Caco-2 (cell line): ENCODE data around the gene ALDOA. TPM values are rescaled to one million over a fixed set of nuclear protein-coding genes. Genes with fewer than 3 reads are reported as not detected.

Source experiments
- BruUV-seq: library from RNA; stranded (reverse); fragments of 400-500 nt; replicated peaks from 2 replicates; lab custom pipeline; 2021; lab: Mats Ljungman, UMichigan
- CTCF ChIA-PET: fragments of 300-600 bp; sonication (Branson Sonifier 250); formaldehyde crosslinking; loops from one replicate; lab custom pipeline; 2022; ENCODE audit warnings: antibody characterized with exemption; lab: Charles Lee
- POLR2A ChIA-PET: fragments of 300-600 bp; sonication (Branson Sonifier 250); formaldehyde crosslinking; loops from one replicate; lab custom pipeline; 2022; ENCODE audit warnings: antibody characterized with exemption; lab: Charles Lee
- DNase-seq, 2 experiments: peaks; one replicate each; pipeline versions ENCODE4 v3.0.0 to v3.0.0-alpha.2; 2020 to 2022
- H3K27me3 ChIP-seq: replicated peaks from 2 replicates; pipeline ENCODE4 v1.6.0; 2011; ENCODE audit warnings: low read length; ENCODE audit not compliant: control insufficient read depth, insufficient read depth
- H3K36me3 ChIP-seq: 2 replicates; pipeline ENCODE4 v1.5.1; 2011; ENCODE audit warnings: low read length; ENCODE audit not compliant: control insufficient read depth, insufficient read depth
- H3K4me1 ChIP-seq: fragments of 250-450 bp; sonication (Bioruptor Pico); 2 replicates; pipeline ENCODE4 v1.5.1; 2020; ENCODE audit warnings: mild to moderate bottlenecking
- H3K4me3 ChIP-seq: 2 replicates; pipeline ENCODE4 v1.5.1; 2011; ENCODE audit warnings: low read depth, mild to moderate bottlenecking, control low read depth, low read length
- H3K9me3 ChIP-seq: fragments of 250-450 bp; sonication (Bioruptor Pico); 2 replicates; pipeline ENCODE4 v1.5.1; 2020; ENCODE audit warnings: mild to moderate bottlenecking, moderate library complexity
- H3K27ac Mint-ChIP-seq: one replicate; pipeline ENCODE4 v1.8.0; 2022; ENCODE audit warnings: mixed read lengths; ENCODE audit not compliant: unreplicated experiment
- H3K27me3 Mint-ChIP-seq: one replicate; pipeline ENCODE4 v1.8.0; 2022; ENCODE audit warnings: mixed read lengths; ENCODE audit not compliant: insufficient read depth, unreplicated experiment
- H3K36me3 Mint-ChIP-seq: one replicate; pipeline ENCODE4 v1.8.0; 2022; ENCODE audit warnings: mild to moderate bottlenecking, mixed read lengths; ENCODE audit not compliant: insufficient read depth, unreplicated experiment
- H3K4me1 Mint-ChIP-seq: one replicate; pipeline ENCODE4 v1.8.0; 2022; ENCODE audit warnings: low read depth, mixed read lengths; ENCODE audit not compliant: unreplicated experiment
- H3K4me3 Mint-ChIP-seq: one replicate; pipeline ENCODE4 v1.8.0; 2022; ENCODE audit warnings: mild to moderate bottlenecking, moderate library complexity, mixed read lengths; ENCODE audit not compliant: unreplicated experiment
- H3K9me3 Mint-ChIP-seq: one replicate; pipeline ENCODE4 v1.8.0; 2022; ENCODE audit warnings: mixed read lengths; ENCODE audit not compliant: unreplicated experiment
- intact Hi-C: fragments of 100-400 bp; cut with micrococcal nuclease; formaldehyde crosslinking; loops from one replicate; pipeline ENCODE4 v1.10.0; 2022; ENCODE audit not compliant: unreplicated experiment
- total RNA-seq: library from RNA; stranded (reverse); gene quantifications from 2 replicates; pipeline ENCODE4 v1.2.3, GENCODE V29; 2022
- TF ChIP-seq, protein P1 (sequence below), 2 experiments: fragments of 200-600 bp in 1 of 2; IDR thresholded peaks; 1 replicate in 1 of 2; 2 replicates in 1 of 2; pipeline versions ENCODE4 v1.5.1 to v1.8.0; 2011 to 2022; ENCODE audit warnings: antibody characterized with exemption in 1 of 2, control low read depth in 1 of 2, inconsistent platforms in 1 of 2, low read depth in 1 of 2, low read length in 1 of 2, mild to moderate bottlenecking in 1 of 2, moderate library complexity in 1 of 2; ENCODE audit not compliant: insufficient read depth in 1 of 2, severe bottlenecking in 1 of 2, unreplicated experiment in 1 of 2

ALDOA gene
- total RNA-seq, 1 experiment from 2014 or later: 675 TPM

DNA sequence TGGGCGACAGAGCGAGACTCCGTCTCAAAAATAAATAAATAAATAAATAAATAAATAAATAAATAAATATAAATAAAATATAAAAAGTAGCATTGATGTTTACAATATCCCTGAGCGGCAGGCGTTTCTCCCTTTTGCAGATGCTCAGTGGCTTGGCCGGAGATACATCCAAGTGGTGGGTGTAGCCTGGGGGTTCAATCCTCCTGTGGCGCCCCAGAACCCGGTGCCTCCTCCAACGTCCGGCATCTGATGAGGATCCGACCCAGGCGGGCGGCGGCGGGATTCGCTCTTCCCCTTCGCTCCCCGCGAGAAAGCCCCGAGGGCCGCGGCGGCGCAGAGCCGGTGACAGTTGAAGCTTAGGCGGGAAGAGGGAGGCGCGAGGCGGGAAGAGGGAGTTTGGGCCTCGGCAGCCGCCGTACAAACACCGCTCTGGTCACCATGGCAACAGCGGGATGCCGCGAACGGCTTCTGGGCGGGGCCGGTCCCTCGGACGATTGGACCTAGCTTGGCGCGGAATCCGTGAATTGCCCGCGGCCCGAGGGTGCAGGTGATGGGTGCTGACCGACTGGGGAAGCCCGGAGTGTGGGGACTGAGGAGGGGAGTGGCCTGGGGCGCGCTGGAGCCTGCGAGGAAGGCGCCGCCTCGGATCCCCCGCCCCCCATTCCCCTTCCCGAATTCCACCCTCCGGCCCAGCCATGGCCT lies 12.7 kb upstream of the ALDOA start:
- peak overlapping the region; percentile 73 for H3K4me3 Mint-ChIP-seq
- ChIA-PET POLR2A (interaction anchor here (0.6 to 1.0 kb wide), 2 partner anchors 13 to 87 kb away, joined by 3 to 5 read pairs; partner anchors contain the start of gene ALDOA), CTCF (interaction anchor here (1.7 kb wide), 1 partner anchor 80 kb away, joined by 4 read pairs; no protein-coding TSS in a partner anchor)
- no peaks in the 10 kb centered on the region for H3K27me3 Mint-ChIP-seq
- H3K36me3 Mint-ChIP-seq: peaks cover 19% of the 10 kb centered on the region
- intact Hi-C loops: no loop called here
- H3K9me3 Mint-ChIP-seq: no peaks in the 10 kb centered on the region
- Histone ChIP-seq H3K9me3 (no peaks in the 10 kb centered on the region), H3K4me1 (peaks cover 5% of the 10 kb centered on the region; the same call in 1 of the 2 replicates), H3K27me3 (no peaks in the 10 kb centered on the region), H3K36me3 (no peaks in the 10 kb centered on the region), H3K4me3 (peak overlapping the region; percentile 49)
- peak overlapping the region; percentile 61 for H3K27ac Mint-ChIP-seq
- peaks cover 8% of the 10 kb centered on the region for H3K4me1 Mint-ChIP-seq
- TF ChIP-seq, protein P1, sequence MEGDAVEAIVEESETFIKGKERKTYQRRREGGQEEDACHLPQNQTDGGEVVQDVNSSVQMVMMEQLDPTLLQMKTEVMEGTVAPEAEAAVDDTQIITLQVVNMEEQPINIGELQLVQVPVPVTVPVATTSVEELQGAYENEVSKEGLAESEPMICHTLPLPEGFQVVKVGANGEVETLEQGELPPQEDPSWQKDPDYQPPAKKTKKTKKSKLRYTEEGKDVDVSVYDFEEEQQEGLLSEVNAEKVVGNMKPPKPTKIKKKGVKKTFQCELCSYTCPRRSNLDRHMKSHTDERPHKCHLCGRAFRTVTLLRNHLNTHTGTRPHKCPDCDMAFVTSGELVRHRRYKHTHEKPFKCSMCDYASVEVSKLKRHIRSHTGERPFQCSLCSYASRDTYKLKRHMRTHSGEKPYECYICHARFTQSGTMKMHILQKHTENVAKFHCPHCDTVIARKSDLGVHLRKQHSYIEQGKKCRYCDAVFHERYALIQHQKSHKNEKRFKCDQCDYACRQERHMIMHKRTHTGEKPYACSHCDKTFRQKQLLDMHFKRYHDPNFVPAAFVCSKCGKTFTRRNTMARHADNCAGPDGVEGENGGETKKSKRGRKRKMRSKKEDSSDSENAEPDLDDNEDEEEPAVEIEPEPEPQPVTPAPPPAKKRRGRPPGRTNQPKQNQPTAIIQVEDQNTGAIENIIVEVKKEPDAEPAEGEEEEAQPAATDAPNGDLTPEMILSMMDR (IDR thresholded peaks at IDR 0.05; ENCODE audit: insufficient read depth in 1 of 2, low read depth in 1 of 2, low read length in 1 of 2, severe bottlenecking in 1 of 2, unreplicated experiment in 1 of 2): no peak
- BruUV-seq: no TSS peak
- peak; percentile 95 for DNase-seq

DNA sequence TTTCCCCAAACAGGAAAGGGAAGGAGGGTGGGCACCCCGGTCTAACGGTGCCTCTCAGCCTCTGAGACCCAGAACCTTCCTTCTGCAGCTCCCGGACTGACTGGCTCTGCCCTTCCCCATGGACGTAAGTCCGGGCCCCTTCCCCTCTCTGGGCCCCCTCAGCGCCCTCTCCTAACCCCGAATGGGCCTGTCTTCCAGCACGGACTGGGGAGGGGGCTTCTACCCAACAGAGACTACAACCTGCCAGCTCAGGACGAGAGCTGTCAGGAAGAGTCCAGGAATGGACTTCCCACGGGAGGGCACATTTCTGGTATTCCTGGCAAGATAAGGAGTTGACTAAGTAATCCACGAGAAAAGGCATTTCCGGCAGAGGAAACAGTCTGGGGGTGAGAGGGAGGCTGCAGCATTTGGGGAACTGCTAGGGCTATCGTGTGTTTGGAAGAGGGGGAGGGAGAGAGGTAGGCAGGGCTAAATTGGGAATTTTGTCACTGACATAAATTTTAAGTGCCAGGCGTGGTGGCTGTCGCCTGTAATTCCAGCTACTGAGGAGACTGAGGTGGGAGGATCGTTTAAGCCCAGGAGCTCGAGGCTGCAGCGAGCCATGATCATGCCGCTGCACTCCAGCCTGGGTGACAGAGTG lies 12.1 kb upstream of the ALDOA start:
- Histone ChIP-seq H3K4me3 (peak overlapping the region; percentile 49), H3K27me3 (no peaks in the 10 kb centered on the region), H3K36me3 (no peaks in the 10 kb centered on the region), H3K9me3 (no peaks in the 10 kb centered on the region), H3K4me1 (peaks cover 5% of the 10 kb centered on the region; the same call in 1 of the 2 replicates)
- Mint-ChIP-seq H3K27me3 (no peaks in the 10 kb centered on the region), H3K27ac (peak overlapping the region; percentile 61), H3K4me3 (peak overlapping the region; percentile 73), H3K9me3 (no peaks in the 10 kb centered on the region), H3K36me3 (peaks cover 19% of the 10 kb centered on the region), H3K4me1 (peaks cover 8% of the 10 kb centered on the region)
- intact Hi-C loops: no loop called here
- POLR2A ChIA-PET: interaction anchor here (1.0 kb wide), 1 partner anchor 12 kb away, joined by 5 read pairs; the partner anchor contains the start of gene ALDOA
- TF ChIP-seq, protein P1 (IDR thresholded peaks at IDR 0.05; ENCODE audit: insufficient read depth in 1 of 2, low read depth in 1 of 2, low read length in 1 of 2, severe bottlenecking in 1 of 2, unreplicated experiment in 1 of 2): no peak
- CTCF ChIA-PET: interaction anchor here (0.9 to 1.7 kb wide), 2 partner anchors 12 to 80 kb away, joined by 3 to 4 read pairs; partner anchors contain the start of gene ALDOA
- BruUV-seq: no TSS peak
- DNase-seq: peak in 1 of 2 experiments; percentile 29

DNA sequence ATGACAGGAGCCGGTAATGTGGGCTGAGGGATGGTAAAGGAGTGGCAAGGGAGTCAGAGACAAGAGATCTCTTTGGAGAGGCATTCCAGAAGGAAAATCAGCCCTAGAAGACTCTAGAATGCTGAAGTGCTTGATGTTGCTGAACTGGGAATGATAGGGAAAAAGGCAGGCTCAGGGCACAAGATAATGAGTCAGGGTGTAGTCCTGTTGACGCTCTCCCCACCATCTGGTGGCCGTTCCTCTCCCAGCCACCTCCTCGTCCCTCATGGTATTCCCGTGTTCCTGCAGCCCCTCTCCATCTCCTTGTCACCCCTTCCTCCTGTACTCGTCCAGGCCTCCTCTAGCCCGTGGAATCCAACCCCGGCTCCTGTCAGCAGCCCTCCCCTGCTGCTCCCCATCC lies 11.1 kb upstream of the ALDOA start:
- peaks cover 8% of the 10 kb centered on the region for H3K4me1 Mint-ChIP-seq
- no TSS peak for BruUV-seq
- no peak overlapping the region for H3K4me3 ChIP-seq
- DNase-seq: no peak
- peaks cover 5% of the 10 kb centered on the region; the same call in 1 of the 2 replicates for H3K4me1 ChIP-seq
- TF ChIP-seq, protein P1 (IDR thresholded peaks at IDR 0.05; ENCODE audit: insufficient read depth in 1 of 2, low read depth in 1 of 2, low read length in 1 of 2, severe bottlenecking in 1 of 2, unreplicated experiment in 1 of 2): no peak
- H3K9me3 Mint-ChIP-seq: no peaks in the 10 kb centered on the region
- no peak overlapping the region for H3K27ac Mint-ChIP-seq
- H3K4me3 Mint-ChIP-seq: peak overlapping the region; percentile 7
- no peaks in the 10 kb centered on the region for H3K9me3 ChIP-seq
- no peaks in the 10 kb centered on the region for H3K36me3 ChIP-seq
- CTCF ChIA-PET: interaction anchor here (0.9 to 1.2 kb wide), 2 partner anchors 11 kb away, joined by 3 read pairs; partner anchors contain the start of gene ALDOA
- H3K36me3 Mint-ChIP-seq: peaks cover 19% of the 10 kb centered on the region
- H3K27me3 ChIP-seq: no peaks in the 10 kb centered on the region
- POLR2A ChIA-PET: no interaction called here
- intact Hi-C loops: no loop called here
- no peaks in the 10 kb centered on the region for H3K27me3 Mint-ChIP-seq
